Thyroid gland (tissue), 4 donors: ENCODE results near the gene ATP6V0E2.

Experiments
- POLR2A ChIP-seq, 2 donors: fragments of 450-650 bp; IDR thresholded peaks; one replicate each; pipeline ENCODE4 v1.6.1; 2017; ENCODE audit warnings: antibody characterized with exemption in 2 of 2, mild to moderate bottlenecking in 2 of 2, moderate library complexity in 1 of 2
- TF ChIP-seq, protein P1 (sequence below), 6 experiments: fragments of 200-600 bp in 3 of 6; fragments of 450-650 bp in 3 of 6; sonication (generic) in 3 of 6; IDR thresholded peaks; one replicate each; pipeline ENCODE4 v1.5.1; 2016 to 2019; ENCODE audit warnings: antibody characterized with exemption in 6 of 6, mild to moderate bottlenecking in 2 of 6, inconsistent platforms in 1 of 6, moderate library complexity in 1 of 6

- TF ChIP-seq, protein P1, sequence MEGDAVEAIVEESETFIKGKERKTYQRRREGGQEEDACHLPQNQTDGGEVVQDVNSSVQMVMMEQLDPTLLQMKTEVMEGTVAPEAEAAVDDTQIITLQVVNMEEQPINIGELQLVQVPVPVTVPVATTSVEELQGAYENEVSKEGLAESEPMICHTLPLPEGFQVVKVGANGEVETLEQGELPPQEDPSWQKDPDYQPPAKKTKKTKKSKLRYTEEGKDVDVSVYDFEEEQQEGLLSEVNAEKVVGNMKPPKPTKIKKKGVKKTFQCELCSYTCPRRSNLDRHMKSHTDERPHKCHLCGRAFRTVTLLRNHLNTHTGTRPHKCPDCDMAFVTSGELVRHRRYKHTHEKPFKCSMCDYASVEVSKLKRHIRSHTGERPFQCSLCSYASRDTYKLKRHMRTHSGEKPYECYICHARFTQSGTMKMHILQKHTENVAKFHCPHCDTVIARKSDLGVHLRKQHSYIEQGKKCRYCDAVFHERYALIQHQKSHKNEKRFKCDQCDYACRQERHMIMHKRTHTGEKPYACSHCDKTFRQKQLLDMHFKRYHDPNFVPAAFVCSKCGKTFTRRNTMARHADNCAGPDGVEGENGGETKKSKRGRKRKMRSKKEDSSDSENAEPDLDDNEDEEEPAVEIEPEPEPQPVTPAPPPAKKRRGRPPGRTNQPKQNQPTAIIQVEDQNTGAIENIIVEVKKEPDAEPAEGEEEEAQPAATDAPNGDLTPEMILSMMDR (IDR thresholded peaks at IDR 0.05) = no peak
- no peak for TF ChIP-seq POLR2A (IDR thresholded peaks at IDR 0.05)
These were observed 13.5 kb downstream of the ATP6V0E2 start for GRCh38 chr7:149887311-149887710.
